NB4 (cell line): Measurements from ENCODE around the gene ABCB6.

Experiments used
- POLR2A ChIP-seq: IDR thresholded peaks from 2 replicates; pipeline ENCODE4 v1.6.1; 2011; ENCODE audit warnings: mild to moderate bottlenecking; ENCODE audit not compliant: insufficient read length; ENCODE audit errors: extremely low read depth
- TF ChIP-seq, protein P1 (sequence below): IDR thresholded peaks from one replicate; pipeline ENCODE4 v1.5.1; 2012; ENCODE audit warnings: low read depth, low read length

DNA sequence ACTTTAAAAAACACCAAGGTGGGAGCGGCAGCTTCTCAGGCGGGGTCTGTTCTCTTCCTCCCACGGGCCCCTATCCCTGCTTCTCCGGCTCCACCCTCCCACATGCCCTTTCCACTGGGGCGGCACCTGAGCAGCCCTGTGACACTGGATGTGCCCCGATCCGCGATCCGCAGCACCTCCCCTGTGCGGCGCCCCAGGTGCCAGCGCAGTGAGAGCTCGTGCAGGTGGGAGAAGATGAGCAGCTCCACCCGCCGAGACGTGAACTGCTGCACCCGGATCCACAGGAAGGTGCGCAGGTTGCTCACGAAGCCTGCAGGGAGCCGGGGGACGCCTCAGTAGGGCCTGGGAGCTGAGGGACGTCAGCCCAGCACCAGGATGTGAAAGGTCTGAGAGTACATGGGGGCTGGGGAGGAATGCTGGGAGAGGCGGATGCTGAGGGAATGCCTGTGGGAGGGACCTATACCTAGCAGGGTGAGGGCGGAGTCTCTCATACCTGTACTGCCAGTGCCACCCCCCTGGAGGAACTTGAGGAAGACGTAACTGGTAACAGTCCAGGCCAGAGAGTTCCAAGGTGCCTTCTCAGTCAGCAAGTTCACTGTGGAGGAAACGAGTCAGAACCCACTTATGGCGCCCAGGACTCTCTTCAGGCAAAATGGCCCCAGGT is 2.8 kb downstream of the ABCB6 start:
- no peak for TF ChIP-seq POLR2A
- TF ChIP-seq, protein P1, sequence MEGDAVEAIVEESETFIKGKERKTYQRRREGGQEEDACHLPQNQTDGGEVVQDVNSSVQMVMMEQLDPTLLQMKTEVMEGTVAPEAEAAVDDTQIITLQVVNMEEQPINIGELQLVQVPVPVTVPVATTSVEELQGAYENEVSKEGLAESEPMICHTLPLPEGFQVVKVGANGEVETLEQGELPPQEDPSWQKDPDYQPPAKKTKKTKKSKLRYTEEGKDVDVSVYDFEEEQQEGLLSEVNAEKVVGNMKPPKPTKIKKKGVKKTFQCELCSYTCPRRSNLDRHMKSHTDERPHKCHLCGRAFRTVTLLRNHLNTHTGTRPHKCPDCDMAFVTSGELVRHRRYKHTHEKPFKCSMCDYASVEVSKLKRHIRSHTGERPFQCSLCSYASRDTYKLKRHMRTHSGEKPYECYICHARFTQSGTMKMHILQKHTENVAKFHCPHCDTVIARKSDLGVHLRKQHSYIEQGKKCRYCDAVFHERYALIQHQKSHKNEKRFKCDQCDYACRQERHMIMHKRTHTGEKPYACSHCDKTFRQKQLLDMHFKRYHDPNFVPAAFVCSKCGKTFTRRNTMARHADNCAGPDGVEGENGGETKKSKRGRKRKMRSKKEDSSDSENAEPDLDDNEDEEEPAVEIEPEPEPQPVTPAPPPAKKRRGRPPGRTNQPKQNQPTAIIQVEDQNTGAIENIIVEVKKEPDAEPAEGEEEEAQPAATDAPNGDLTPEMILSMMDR, result no peak
